Liver (tissue), 9 donors: ENCODE measurements around the gene RAPGEF1. TPM values are rescaled to one million over a fixed set of nuclear protein-coding genes. Genes with fewer than 3 reads are reported as not detected.

Experiments
- DNase-seq: peaks from one replicate; pipeline ENCODE4 v3.0.0-alpha.2; 2017; ENCODE audit warnings: low spot score
- H3K27ac ChIP-seq, 2 donors: one replicate each; pipeline ENCODE4 v1.7.0; 2013; ENCODE audit warnings: inconsistent platforms in 2 of 2, low read length in 2 of 2, control low read depth in 1 of 2, low read depth in 1 of 2, mild to moderate bottlenecking in 1 of 2
- H3K27me3 ChIP-seq, 4 donors: one replicate each; pipeline versions ENCODE4 v1.6.1 to v1.7.0; 2013; ENCODE audit warnings: low read length in 3 of 4, inconsistent platforms in 1 of 4, mild to moderate bottlenecking in 1 of 4, moderate library complexity in 1 of 4; ENCODE audit not compliant: control insufficient read depth in 4 of 4, insufficient read depth in 4 of 4
- H3K36me3 ChIP-seq, 4 donors: one replicate each; pipeline versions ENCODE4 v1.6.1 to v1.7.0; 2013; ENCODE audit warnings: low read length in 3 of 4, mild to moderate bottlenecking in 3 of 4, low read depth in 1 of 4, moderate library complexity in 1 of 4; ENCODE audit not compliant: control insufficient read depth in 4 of 4, insufficient read depth in 3 of 4
- H3K4me1 ChIP-seq, 4 donors: one replicate each; pipeline versions ENCODE4 v1.6.1 to v1.7.0; 2013; ENCODE audit warnings: low read length in 3 of 4, mild to moderate bottlenecking in 3 of 4, moderate library complexity in 1 of 4; ENCODE audit not compliant: control insufficient read depth in 4 of 4, insufficient read depth in 4 of 4
- H3K4me3 ChIP-seq, 3 donors: one replicate each; pipeline versions ENCODE4 v1.6.1 to v1.7.0; 2013; ENCODE audit warnings: low read length in 3 of 3, control low read depth in 1 of 3, low read depth in 1 of 3, mild to moderate bottlenecking in 1 of 3
- H3K9ac ChIP-seq, 2 donors: one replicate each; pipeline ENCODE4 v1.7.0; 2013; ENCODE audit warnings: low read length in 2 of 2, mild to moderate bottlenecking in 2 of 2, moderate library complexity in 2 of 2, control low read depth in 1 of 2, low read depth in 1 of 2
- H3K9me3 ChIP-seq, 4 donors: one replicate each; pipeline versions ENCODE4 v1.6.1 to v1.7.0; 2013; ENCODE audit warnings: low read length in 3 of 4; ENCODE audit not compliant: control insufficient read depth in 4 of 4
- ATF3 ChIP-seq: IDR thresholded peaks from 2 replicates; pipeline ENCODE4 v1.6.1; 2016; ENCODE audit warnings: antibody characterized with exemption
- EGR1 ChIP-seq, 2 donors: IDR thresholded peaks; 2 replicates each; pipeline ENCODE4 v1.6.1; 2016 to 2018; ENCODE audit warnings: antibody characterized with exemption in 2 of 2, low read depth in 2 of 2
- FOXA1 ChIP-seq: IDR thresholded peaks from 2 replicates; pipeline ENCODE4 v1.6.1; 2016; ENCODE audit warnings: antibody characterized with exemption
- FOXA2 ChIP-seq: IDR thresholded peaks from 2 replicates; pipeline ENCODE4 v1.6.1; 2016; ENCODE audit warnings: antibody characterized with exemption
- HNF4A ChIP-seq, 2 donors: conservative IDR thresholded peaks; 2 replicates each; pipeline ENCODE4 v1.6.1; 2016; ENCODE audit warnings: antibody characterized with exemption in 2 of 2, mild to moderate bottlenecking in 2 of 2
- HNF4G ChIP-seq: IDR thresholded peaks from 2 replicates; pipeline ENCODE4 v1.6.1; 2016; ENCODE audit warnings: antibody characterized with exemption
- JUND ChIP-seq, 2 donors: IDR thresholded peaks; 2 replicates each; pipeline ENCODE4 v1.6.1; 2016; ENCODE audit warnings: antibody characterized with exemption in 2 of 2
- RAD21 ChIP-seq, 2 donors: IDR thresholded peaks; 2 replicates each; pipeline ENCODE4 v1.6.1; 2016; ENCODE audit warnings: antibody characterized with exemption in 2 of 2, mild to moderate bottlenecking in 2 of 2
- YY1 ChIP-seq: IDR thresholded peaks from 2 replicates; pipeline ENCODE4 v1.6.1; 2016; ENCODE audit warnings: antibody characterized with exemption, mild to moderate bottlenecking
- WGBS: extraction: QIAGEN DNeasy Blood & Tissue Kit; methylation state at CpG from one replicate; pipeline ENCODE4 v1.1.7; 2013; 5-methylcytosine and 5-hydroxymethylcytosine counted together
- polyA plus RNA-seq, 2 donors: library from polyadenylated mRNA; stranded (reverse) in 1 of 2; unstranded in 1 of 2; fragments of 200-250 nt in 1 of 2; fragments of >200 nt in 1 of 2; fragmentation: Nextera tagmentation in 1 of 2; extraction: Ambion mirVana in 1 of 2; gene quantifications; one replicate each; pipeline versions ENCODE4 v1.2.1 to v1.2.3, GENCODE V29; 2013 to 2015
- total RNA-seq, 2 donors: library from RNA; depleted of rRNA; stranded (reverse); fragments of >200 nt; gene quantifications; one replicate each; pipeline ENCODE4 v1.2.3, GENCODE V29; 2014
- TF ChIP-seq, protein P1 (sequence below): fragments of 150-350 bp; IDR thresholded peaks from 2 replicates; pipeline ENCODE4 v1.5.1; 2017; ENCODE audit warnings: improper control_type of control experiment, low read depth, low read length; ENCODE audit not compliant: missing input control
- TF ChIP-seq, protein P2 (sequence below): IDR thresholded peaks from 2 replicates; pipeline ENCODE4 v1.6.1; 2016; ENCODE audit warnings: antibody characterized with exemption
- donor health status: healthy.
- donor health status: healthy.
- donor health status: healthy.
- donor health status: healthy.
- donor health status: healthy.

RAPGEF1 gene
- total and polyA plus RNA-seq, 4 donors: 5.6 to 19.7 (median 16.8) TPM

GRCh38 chr9:131620764-131621520 lies 118.9 kb downstream of the RAPGEF1 start:
- Histone ChIP-seq H3K9ac (no peak overlapping the region), H3K36me3 (peaks cover 6 to 43% (median 24%) of the 10 kb centered on the region in 4 donors), H3K27me3 (no peaks in the 10 kb centered on the region), H3K9me3 (no peaks in the 10 kb centered on the region), H3K4me1 (no peaks in the 10 kb centered on the region), H3K4me3 (no peak overlapping the region), H3K27ac (peak overlapping the region in 1 of 2 donors; percentile 8)
- TF ChIP-seq, protein P1, sequence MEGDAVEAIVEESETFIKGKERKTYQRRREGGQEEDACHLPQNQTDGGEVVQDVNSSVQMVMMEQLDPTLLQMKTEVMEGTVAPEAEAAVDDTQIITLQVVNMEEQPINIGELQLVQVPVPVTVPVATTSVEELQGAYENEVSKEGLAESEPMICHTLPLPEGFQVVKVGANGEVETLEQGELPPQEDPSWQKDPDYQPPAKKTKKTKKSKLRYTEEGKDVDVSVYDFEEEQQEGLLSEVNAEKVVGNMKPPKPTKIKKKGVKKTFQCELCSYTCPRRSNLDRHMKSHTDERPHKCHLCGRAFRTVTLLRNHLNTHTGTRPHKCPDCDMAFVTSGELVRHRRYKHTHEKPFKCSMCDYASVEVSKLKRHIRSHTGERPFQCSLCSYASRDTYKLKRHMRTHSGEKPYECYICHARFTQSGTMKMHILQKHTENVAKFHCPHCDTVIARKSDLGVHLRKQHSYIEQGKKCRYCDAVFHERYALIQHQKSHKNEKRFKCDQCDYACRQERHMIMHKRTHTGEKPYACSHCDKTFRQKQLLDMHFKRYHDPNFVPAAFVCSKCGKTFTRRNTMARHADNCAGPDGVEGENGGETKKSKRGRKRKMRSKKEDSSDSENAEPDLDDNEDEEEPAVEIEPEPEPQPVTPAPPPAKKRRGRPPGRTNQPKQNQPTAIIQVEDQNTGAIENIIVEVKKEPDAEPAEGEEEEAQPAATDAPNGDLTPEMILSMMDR: no peak
- TF ChIP-seq, protein P2, sequence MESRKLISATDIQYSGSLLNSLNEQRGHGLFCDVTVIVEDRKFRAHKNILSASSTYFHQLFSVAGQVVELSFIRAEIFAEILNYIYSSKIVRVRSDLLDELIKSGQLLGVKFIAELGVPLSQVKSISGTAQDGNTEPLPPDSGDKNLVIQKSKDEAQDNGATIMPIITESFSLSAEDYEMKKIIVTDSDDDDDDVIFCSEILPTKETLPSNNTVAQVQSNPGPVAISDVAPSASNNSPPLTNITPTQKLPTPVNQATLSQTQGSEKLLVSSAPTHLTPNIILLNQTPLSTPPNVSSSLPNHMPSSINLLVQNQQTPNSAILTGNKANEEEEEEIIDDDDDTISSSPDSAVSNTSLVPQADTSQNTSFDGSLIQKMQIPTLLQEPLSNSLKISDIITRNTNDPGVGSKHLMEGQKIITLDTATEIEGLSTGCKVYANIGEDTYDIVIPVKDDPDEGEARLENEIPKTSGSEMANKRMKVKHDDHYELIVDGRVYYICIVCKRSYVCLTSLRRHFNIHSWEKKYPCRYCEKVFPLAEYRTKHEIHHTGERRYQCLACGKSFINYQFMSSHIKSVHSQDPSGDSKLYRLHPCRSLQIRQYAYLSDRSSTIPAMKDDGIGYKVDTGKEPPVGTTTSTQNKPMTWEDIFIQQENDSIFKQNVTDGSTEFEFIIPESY: no peak
- TF ChIP-seq HNF4G (no peak), ATF3 (no peak), YY1 (no peak), JUND (IDR thresholded peaks at IDR 0.05) (no peak)
- 96% methylated on average over 9 of the region's 9 CpGs for WGBS
- no peak for DNase-seq

DNA sequence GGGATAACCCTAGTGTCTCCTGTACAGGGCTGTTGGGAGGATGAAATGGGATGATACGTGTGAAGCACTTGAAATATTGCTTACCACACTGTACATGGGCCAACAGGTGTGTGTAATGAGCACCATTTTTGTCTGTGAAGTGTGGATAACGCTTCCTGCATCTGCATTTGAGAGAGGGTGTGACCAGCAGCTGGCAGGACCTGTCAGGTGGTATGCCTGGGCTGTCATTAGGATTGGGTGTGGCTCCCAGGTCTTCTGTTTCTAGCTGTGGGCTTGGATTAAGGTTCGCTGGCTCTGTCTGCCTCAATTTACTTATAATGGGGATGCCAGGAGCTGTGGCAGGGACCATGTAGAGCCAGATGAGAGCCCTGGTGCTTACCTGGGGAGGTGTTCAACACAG lies 120.2 kb downstream of the RAPGEF1 start:
- no peaks in the 10 kb centered on the region for H3K27me3 ChIP-seq
- TF ChIP-seq RAD21 (IDR thresholded peaks at IDR 0.05) (no peak), FOXA2 (no peak), HNF4A (conservative IDR thresholded peaks at IDR 0.05) (no peak), EGR1 (IDR thresholded peaks at IDR 0.05; ENCODE audit: low read depth in 2 of 2) (no peak), FOXA1 (no peak), YY1 (no peak), JUND (IDR thresholded peaks at IDR 0.05) (no peak), ATF3 (no peak)
- TF ChIP-seq, protein P1: no peak
- H3K9ac ChIP-seq: no peak overlapping the region
- H3K36me3 ChIP-seq: peaks cover 5 to 37% (median 16%) of the 10 kb centered on the region in 4 donors
- DNase-seq: no peak
- no peak overlapping the region for H3K4me3 ChIP-seq
- H3K27ac ChIP-seq: no peak overlapping the region
- 96% methylated on average over 3 of the region's 3 CpGs for WGBS
- H3K4me1 ChIP-seq: no peaks in the 10 kb centered on the region
- no peaks in the 10 kb centered on the region for H3K9me3 ChIP-seq
